T-helper 9 cell (primary cell): ENCODE results near the gene SLC24A1.
"Not testable (repeated sequence)": the region's sequence is repeated elsewhere in the genome, so short reads cannot be mapped to it uniquely, and the experiment has no call there.

Source experiments
- DNase-seq: peaks from one replicate; pipeline ENCODE4 v3.0.0-alpha.2; 2020
- total RNA-seq, 2 donors: gene quantifications; one replicate each; lab custom pipeline; 2026; lab: John Stamatoyannopoulos, UW

Gene SLC24A1
- total RNA-seq: 3.8 to 4.6 reads per million in 2 donors

DNA sequence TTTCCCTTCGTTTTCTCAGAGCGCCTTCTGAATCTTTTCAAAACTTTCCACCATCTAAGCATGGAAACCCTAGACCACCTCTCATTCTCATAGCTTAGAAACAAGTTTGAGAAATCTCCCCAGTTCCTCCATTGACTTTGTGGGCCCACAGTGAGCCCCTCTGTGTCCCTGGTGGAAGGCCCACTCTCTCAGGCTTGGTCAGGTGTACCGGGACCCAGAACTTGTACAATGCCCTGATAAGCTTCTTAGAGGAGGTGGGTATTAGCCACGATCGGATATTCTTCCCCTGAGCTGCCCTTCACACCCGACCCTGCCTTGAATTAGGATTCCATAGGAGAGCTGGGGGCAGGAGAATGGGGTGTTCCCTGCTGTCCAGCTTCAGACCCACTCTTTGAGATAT, at the start of gene SLC24A1:
Gene SLC24A1 (plus strand): TSS at position 301 of the 400 bp plus-strand sequence. CDS start 2,143 bp downstream, outside the sequence.
- DNase-seq: no peak

DNA sequence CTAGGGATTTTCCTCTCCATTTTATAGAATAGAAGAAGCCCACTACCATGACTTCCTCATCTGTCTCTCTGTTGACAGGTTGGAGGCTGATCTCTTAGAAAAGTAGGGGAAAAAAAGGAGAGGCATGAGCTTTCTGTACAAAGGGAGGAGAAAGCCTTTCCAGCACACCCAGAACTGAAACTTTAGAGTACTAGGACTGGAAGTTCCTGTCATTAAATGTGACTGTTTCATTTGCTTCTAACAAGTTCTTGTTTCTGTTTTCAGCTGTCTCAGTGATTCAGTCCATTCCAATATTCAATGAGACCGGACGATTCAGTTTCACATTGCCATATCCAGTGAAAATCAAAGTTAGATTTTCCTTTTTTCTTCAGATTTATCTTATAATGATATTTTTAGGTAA, 49.8 kb upstream of the SLC24A1 start:
- no peak for DNase-seq

DNA sequence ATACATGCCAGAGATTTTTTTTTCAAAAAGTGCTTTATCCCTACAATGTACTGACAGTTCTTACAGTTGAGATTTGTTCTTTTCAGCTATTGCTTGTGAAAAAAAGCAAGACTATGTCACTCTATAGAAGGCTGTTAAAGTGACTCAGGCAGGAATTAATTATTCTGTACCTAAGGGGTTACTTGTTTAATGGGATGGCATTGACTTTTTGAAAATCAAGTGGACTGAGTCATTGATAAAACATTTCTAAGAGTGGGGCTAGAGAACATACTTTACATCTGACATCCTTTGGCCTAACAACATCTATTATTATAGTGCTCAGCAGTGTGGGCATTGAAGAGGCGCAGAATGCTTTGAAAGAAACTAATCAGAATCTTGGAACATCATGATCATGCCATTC, 45.1 kb upstream of the SLC24A1 start:
- no peak for DNase-seq

DNA sequence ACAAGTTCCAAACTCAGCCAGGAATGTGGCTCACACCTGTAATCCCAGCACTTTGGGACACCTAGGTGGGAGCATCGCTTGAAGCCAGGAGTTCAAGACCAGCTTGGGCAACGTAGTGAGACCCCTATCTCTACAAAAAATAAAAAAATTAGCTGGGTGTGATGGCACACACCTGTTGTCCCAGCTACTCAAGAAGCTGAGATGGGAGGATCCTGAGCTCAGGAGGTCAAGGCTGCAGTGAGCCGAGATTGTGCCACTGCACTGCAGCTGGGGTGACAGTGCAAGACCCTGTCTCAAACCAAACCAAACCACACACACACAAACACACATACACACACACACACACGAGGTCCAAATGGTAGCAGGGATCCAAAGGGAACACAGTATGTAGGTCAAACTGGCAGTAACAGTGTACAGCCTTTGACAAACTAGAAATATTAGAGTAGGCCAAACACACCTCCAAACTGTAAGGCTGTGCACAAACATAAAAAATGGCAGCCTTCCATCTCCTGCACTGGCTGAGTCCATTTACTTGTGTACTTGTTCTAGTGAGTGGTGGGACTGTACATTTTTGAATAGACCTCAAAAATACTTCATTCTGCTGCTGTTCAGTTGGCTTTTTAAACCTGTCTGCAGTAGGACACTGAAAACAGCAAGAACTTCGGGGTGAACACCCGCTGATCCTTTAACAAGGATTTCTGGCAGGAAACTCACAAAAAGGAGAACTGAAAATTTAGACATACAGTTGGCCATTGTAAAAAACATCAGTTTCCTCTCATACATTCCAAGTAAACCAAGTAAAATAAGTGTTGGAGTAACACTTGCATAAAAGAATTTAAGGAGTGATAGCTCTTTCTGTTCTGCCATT, 44.4 kb upstream of the SLC24A1 start:
- DNase-seq: no peak

DNA sequence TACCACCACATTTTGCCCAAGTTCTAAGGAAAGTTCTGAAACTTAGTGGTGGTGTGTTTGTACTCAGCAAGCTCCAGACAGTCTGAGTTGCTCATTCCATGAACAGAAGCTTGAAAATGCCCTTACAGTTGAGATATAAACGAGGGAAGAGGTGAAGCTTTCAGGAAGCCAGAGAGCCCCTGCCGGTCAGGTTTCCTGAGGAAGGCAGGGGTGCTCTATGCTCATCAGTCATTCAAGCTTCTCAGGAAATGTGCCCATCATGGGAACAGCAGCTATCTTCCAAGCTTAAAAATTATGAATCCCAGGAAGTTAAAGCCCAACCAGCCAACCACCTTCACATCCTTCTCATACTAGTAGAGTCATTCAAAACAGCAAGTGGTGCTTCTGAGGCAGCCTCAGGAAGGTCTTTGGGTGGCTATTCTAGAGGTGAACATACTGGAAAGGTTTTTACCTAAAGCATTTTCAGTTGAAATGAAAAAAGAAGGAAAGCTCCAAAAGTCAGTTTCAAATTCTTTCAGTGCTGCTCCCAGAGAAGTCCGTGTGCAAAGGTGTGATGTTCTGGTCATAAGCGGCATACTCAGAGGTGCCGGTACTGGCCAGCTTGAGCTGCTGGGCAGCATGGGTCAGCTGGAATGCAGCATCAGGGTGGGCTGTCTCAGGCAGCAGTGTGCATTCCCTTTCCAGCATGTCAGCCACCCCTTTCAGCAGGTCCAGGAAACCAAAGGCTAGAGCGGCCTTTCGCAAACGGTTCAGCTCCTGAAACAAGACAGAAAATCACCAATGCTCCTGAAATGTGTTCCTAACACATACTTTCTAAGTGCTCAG, 42.6 kb upstream of the SLC24A1 start:
- DNase-seq: no peak

DNA sequence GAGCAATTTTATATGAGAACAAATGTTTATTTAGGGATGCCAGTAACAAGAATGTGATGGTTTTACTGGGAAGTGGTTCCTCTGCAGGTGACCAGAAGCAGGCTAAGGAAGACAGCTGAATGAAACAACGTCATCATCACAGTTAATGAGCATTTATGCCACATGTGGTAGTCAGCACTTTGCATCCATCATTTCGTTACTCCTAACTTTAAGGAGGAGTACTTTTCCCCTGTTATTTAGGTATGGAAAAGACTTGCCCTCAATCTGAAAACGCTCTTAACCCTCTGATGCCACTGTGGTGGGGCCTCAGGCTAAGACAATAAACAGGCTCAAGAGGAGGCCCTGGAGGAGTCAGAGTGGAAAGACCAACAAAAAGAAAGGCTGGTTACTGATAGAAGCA, 42.0 kb upstream of the SLC24A1 start:
- DNase-seq: no peak

DNA sequence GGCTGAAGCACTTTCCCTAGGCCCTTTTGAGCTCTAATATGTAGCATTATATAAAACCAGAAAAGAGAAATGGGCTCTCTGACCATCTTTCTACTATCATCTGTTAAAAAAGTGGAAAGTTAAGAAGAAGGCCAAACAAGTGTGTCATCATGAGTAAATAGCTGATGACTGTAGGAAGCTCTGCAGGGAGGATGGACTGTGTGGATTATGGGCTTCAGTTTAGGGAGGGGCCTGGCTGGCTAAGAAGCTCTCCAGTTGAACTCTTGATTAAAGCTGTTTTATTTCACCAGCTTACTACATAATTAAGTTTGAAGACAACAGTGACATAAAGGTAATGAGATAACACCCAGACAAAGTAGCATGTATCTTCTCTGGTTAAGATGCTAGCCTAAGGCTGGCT, 41.5 kb upstream of the SLC24A1 start:
- no peak for DNase-seq

DNA sequence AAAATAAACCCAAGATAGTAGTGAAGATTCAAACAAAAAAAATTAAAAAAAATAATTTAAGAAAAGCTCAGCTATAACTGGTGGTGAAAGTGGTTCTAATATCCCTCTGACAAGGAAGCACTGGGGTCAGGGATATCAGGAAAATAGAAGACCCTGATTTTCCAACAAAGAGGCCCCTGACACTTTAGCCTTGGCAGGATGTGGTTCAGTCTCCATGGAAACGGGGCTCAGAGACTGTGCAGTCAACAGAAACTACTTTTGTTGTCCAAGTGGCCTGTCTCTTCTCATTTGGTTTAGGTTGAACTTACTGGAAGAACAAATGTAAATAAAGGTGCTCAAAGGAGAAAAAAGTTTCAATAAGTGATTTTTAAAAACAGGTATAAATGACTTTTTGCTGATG, 38.0 kb upstream of the SLC24A1 start:
- DNase-seq: peak; percentile 18

DNA sequence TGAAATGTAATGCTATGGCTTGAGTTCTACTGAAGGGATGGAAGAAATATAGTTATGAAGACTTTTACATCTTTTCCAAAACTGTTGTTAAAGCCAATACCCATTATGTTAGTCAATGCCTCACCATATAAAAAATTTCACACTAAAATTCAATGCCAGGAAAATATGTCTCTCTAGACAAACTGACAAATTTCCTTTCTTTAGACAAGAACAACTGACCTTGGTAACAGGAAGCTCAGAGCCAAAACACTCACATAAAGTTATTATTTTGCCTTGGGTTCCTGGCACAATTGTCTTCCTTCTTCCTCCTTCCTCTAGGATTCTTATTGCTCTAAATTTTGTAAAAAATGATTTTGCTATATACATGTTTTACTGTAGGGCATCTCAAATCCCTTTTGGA, 37.5 kb upstream of the SLC24A1 start:
- no peak for DNase-seq

DNA sequence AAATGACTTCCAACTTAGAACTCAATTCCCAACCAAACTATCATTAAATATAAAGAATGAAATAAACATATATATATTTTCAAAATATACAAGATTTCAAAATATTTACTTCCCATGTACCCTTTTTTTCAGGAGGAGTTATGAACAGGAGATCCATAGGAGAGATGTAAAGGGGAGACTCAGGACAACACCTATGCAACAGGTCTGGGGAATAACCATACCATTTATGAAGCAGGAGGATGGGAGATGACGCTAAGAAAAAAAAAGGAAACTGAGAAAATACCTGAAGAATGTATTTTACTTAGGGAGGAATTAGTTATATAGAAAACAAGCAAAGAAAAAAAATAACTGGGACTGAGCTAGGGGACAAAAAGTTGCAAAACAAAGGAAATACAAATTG, 34.6 kb upstream of the SLC24A1 start:
- no peak for DNase-seq

DNA sequence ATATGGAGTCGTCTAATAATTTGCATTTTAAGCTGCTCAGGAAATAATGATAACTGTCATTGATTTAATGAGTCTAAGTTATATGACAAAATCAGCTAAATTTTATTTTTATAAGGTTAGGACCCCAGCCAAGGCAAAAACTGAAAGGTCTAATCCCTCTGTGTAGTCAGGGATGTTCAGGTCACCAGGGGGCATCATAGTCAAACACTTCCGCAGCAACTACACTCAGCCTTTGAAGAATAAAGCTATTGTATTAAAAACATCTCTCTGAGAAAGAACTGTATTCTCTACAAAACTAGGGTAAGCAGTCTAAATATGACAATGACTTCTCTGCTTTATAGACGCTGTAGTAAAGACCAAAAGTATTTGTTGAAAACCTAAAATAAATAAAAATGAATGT, 25.8 kb upstream of the SLC24A1 start:
- DNase-seq: no peak

DNA sequence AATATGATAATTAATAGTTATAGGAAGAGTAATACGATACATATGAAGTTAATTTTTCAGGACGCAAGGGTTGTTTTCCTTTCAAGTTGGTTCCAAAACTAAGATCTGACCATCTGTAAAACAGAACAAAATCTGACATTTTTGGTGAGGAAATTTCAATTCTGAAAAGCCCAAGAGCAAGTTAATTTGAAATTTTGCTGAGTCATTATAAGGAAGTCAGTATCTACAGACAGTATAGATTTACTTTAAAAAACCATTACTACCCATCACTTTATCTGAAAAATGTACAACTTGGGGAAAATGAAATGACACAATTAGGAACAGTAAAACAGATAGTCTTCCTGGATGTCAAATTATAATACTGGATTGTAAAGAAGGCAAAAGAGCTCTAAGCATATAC, 23.3 kb upstream of the SLC24A1 start:
- DNase-seq: no peak

DNA sequence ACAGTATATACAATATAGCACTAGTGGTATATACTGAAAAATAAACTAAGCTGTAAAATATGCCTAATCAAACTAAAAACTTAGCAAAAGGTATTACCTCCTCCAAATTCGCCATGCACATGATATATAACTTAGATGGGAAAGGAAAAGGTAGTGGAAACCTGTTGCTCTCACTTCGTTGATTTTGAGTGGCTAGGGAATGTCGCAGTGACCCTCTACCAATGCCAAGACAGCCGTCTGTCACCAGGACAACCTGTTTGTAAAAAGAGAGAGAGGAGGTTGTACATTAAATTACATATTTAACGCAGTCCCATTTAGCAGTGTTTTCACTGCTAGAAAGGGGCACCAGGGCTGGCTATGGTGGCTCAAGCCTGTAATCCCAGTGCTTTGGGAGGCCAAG, 22.1 kb upstream of the SLC24A1 start:
- no peak for DNase-seq

DNA sequence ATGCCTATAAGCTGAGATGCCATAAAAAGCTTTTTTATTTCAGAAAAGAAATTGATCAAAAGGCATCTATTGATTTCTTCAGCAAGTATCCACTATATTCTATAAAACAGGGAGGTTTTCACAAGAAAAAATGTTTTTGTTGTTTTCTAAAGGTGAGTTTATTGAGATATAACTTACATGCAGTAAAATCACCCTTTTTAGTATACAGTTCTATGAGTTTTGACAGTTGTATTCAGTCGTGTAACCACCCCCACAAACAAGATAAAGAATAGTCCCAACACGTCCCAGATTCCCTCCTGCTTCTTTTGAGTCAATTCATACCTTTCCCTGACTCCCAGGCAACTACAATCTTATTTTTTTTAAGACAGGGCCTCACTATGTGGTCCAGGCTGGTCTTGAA, 18.6 kb upstream of the SLC24A1 start:
- no peak for DNase-seq

DNA sequence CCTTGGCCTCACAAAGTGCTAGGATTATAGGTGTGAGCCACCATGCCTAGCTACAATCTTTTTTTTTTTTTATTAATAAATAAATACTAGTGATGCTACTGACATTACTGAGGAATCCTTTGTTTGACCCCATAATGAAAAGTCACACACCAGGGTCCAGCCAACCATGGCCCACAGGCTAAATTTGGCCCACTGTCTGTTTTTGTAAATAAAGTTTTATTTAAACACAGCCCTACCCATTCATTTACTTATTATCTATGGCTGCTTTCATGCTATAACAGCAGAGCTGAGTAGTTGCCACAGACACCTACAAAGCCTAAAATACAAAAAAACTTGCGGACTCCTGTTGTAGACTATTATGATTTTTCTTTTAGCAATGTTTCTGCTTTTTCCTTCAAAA, 18.2 kb upstream of the SLC24A1 start:
- DNase-seq: no peak

DNA sequence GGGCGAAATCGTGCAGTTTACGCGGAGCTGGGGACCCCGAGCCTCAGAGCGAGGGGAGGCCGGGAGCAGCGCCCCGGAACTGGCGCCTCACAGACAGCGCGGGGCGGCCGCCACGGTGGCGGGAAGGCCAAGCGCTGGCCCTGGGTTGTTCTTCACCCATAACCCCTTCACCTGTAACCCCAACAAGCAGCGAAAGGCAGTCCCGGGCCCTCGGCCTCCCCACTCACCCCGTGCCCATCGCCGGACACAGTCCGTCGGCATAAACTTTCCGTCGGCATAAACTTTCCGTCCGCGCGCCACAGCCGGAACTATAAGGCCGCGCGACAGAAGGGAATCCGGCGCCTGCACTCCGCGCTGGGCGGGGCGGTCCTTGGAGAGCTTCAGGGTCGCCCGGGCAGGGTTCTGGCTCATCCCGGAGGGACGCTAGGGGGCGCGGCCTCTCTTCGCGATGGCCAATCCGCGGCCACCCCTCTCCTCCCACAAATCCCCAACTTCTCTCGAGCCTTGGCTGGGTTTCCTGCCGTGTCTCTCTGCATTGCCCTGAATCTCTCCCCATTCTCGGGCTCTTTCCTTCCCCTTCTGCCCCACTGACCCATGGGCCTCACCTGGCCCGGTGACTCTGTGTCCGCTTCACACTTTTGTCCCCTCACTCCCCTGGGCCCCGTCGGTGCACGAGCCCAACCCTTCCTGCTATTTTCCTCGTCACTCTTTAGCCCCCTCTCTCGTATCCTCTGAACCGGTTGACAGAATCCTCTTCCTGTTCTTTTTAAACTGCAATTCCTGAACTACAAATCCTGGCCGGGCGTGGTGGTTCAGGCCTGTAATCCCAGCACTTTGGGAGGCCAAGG, 10.6 kb upstream of the SLC24A1 start, which contains the start of gene INTS14:
Gene INTS14 (minus strand): TSS at position 261 of the 848 bp plus-strand sequence. CDS start 3,751 bp downstream, outside the sequence.
- DNase-seq: peak; percentile 89

DNA sequence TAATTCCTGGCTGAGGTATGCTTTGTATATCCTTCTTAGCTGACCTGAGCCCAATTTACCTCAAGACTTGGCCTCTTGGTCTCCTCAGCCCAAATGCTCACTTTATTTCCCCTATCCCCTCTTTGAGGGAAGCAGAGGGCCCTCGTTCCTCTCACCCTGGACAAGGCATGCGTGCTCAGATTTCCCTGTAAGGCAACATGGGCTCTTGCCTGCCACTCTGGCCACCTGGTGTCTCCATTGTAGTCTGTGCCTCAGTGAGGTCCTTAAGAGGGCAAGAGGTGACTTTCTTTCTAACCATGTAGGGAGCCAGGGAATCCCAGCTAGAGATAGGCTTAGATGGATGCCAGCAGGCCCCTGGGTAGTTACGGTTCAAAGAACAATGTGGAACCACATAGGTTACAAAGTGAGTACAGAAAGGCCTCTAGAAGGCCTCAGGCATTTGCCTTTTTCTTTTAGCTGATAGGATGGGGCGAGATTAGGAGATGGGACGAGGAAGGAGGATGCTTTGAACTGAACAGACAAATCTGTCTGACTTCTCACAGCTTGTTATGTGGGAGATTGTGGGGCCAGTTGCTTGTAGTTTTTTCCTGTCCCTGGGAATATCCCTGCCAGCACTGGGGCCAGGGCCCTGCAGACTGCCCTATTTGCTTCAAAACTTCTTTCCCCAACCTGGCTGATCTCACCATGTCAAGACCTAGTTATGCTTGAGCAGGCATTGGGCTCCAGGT, 9.7 kb upstream of the SLC24A1 start:
- DNase-seq: no peak

DNA sequence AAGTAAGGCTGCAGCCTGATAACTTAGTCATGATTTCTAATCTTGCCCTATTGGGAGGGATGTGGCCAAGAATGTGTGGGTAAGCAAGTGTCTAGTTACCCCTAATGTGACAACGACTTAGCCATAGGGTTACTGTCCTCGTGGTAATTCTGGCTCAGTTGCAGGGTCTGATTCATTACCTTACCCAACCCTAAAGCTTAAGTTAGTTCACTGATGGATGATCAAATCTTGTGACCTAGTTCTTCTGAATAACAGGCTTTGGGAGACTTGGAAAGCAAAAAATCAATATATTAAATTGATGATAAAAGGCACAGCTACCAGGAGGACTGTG, 9.2 kb upstream of the SLC24A1 start:
- no peak for DNase-seq

DNA sequence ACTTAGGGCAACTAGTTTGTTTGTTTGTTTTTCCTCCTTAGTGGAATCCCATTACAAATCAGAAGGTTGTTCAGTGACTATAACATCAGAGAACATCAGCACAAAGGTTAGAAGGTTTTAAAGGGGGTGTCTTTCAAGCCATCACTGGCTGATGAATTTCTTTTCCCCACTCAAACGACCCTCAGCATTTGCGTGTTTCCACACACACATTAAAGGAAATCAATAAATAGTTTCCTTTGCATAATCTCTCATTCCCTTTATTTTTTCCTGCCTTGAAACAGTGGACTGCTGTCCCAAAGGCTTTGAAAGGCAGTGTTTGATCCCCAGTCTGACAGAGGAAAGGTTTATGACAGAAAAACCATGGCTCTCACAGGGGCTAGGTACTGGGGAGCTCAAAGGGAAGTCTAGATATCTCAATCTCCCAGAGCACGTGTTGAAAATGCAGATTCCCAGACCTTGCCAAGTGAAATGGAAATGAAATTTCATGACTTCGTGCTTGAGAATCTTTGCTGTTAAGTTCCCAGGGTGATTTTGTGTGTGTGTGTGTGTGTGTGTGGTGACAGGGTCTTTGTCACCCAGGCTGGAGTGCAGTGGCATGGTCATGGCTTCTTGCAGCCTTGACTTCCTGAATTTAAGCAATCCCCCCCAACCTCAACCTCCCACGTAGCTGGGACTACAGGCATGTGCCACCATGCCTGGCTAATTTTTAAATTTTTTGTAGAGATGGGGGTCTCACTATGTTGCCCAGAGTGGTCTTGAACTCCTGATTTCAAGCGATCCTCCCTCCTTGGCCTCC, 8.6 kb upstream of the SLC24A1 start:
- no peak for DNase-seq

DNA sequence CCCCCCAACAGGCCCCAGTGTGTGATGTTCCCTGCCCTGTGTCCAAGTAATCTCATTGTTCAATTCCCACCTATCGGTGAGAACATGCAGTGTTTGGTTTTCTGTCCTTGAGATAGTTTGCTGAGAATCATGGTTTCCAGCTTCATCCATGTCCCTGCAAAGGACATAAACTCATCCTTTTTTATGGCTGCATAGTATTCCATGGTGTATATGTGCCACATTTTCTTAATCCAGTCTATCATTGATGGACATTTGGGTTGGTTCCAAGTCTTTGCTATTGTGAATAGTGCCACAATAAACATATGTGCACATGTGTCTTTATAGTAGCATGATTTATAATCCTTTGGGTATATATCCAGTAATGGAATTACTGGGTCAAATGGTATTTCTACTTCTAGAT, 5.9 kb upstream of the SLC24A1 start:
- not testable (repeated sequence) for DNase-seq

DNA sequence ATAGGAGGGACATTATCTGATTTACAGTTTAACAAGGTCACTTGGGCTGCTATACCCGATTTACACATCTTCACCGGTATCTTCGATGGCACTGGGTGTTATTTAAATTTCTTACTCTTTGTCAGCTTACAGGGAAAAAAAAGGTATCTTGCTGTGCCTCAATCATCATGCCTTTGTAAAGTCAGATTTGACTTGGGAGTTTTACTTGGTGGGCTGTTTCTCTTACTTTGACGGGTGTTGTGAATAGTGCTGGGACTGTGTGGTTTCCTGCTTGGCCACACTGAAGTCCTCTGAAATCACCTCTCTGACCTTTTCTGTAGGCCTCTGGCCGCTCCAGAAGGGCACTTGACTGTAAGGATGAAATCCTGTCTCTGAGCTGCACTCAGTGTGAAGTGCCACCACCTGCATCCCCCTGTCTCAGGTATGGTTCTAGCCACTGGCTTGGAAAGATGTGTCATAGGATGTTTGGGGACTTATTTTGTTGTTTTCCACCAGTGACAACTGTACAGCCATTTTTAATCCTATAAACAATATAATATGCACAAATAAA, 3.1 kb upstream of the SLC24A1 start:
- no peak for DNase-seq
